Glutamatergic neuron (in vitro differentiated cells): Measurements from ENCODE around the gene GLIS1. TPM values are rescaled to one million over a fixed set of nuclear protein-coding genes. Genes with fewer than 3 reads are reported as not detected.

Experiments used
- DNase-seq: peaks from one replicate; pipeline ENCODE4 v3.0.0; 2022
- H3K27ac Mint-ChIP-seq: one replicate; pipeline ENCODE4 v1.8.0; 2020; ENCODE audit warnings: mild to moderate bottlenecking, mixed read lengths, inconsistent platforms; ENCODE audit not compliant: unreplicated experiment
- H3K27me3 Mint-ChIP-seq: one replicate; pipeline ENCODE4 v1.8.0; 2020; ENCODE audit warnings: mild to moderate bottlenecking, moderate library complexity, mixed read lengths, inconsistent platforms; ENCODE audit not compliant: unreplicated experiment
- H3K36me3 Mint-ChIP-seq: one replicate; pipeline ENCODE4 v1.8.0; 2020; ENCODE audit warnings: mild to moderate bottlenecking, mixed read lengths, inconsistent platforms; ENCODE audit not compliant: unreplicated experiment
- H3K4me1 Mint-ChIP-seq: one replicate; pipeline ENCODE4 v1.8.0; 2020; ENCODE audit warnings: mild to moderate bottlenecking, low read depth, mixed read lengths, inconsistent platforms; ENCODE audit not compliant: unreplicated experiment
- H3K4me3 Mint-ChIP-seq: one replicate; pipeline ENCODE4 v1.8.0; 2020; ENCODE audit warnings: mild to moderate bottlenecking, mixed read lengths, inconsistent platforms; ENCODE audit not compliant: unreplicated experiment
- H3K9me3 Mint-ChIP-seq: one replicate; pipeline ENCODE4 v1.8.0; 2020; ENCODE audit warnings: mild to moderate bottlenecking, moderate library complexity, mixed read lengths, inconsistent platforms; ENCODE audit not compliant: unreplicated experiment
- CTCF ChIP-seq: fragments of 200-600 bp; sonication (generic); IDR thresholded peaks from one replicate; pipeline ENCODE4 v1.5.0; 2021; ENCODE audit not compliant: partially characterized antibody, unreplicated experiment
- total RNA-seq: library from RNA; stranded (reverse); fragmentation: NEBNext Ultra II Directional; extraction: Animal tissue kit (Norgen Biotek cat#: 25700); gene quantifications from one replicate; pipeline ENCODE4 v1.2.1, GENCODE V29; 2021; ENCODE audit not compliant: unreplicated experiment

The GLIS1 gene
- total RNA-seq, 1 donor from 2014 or later, result 0.76 TPM

- H3K4me1 Mint-ChIP-seq, result peaks cover 43% of the 10 kb centered on the region
- H3K27ac Mint-ChIP-seq, result no peak overlapping the region
- no peak overlapping the region for H3K4me3 Mint-ChIP-seq
- TF ChIP-seq CTCF, result no peak
- peaks cover 4% of the 10 kb centered on the region for H3K27me3 Mint-ChIP-seq
- no peak for DNase-seq
- H3K9me3 Mint-ChIP-seq, result peaks cover 2% of the 10 kb centered on the region
- no peaks in the 10 kb centered on the region for H3K36me3 Mint-ChIP-seq
Observed at GRCh38 chr1:53586765-53587164, 152.2 kb downstream of the GLIS1 start.

- Mint-ChIP-seq H3K4me3 (no peak overlapping the region), H3K9me3 (peaks cover 5% of the 10 kb centered on the region), H3K27ac (no peak overlapping the region), H3K36me3 (no peaks in the 10 kb centered on the region), H3K27me3 (peaks cover 4% of the 10 kb centered on the region), H3K4me1 (peaks cover 40% of the 10 kb centered on the region)
- no peak for DNase-seq
- no peak for TF ChIP-seq CTCF
Observed at GRCh38 chr1:53585565-53585964, 153.4 kb downstream of the GLIS1 start.

GRCh38 chr1:53585129-53585528 lies 153.8 kb downstream of the GLIS1 start:
- no peak overlapping the region for H3K27ac Mint-ChIP-seq

GRCh38 chr1:53584777-53585107 lies 154.2 kb downstream of the GLIS1 start:
- peaks cover 5% of the 10 kb centered on the region for H3K9me3 Mint-ChIP-seq
- H3K27ac Mint-ChIP-seq, result no peak overlapping the region
- no peak for TF ChIP-seq CTCF
- H3K36me3 Mint-ChIP-seq, result no peaks in the 10 kb centered on the region
- no peak overlapping the region for H3K4me3 Mint-ChIP-seq
- peaks cover 4% of the 10 kb centered on the region for H3K27me3 Mint-ChIP-seq
- no peak for DNase-seq
- H3K4me1 Mint-ChIP-seq, result peaks cover 36% of the 10 kb centered on the region

More at GRCh38 chr1:53585129-53585528, 153.8 kb downstream of the GLIS1 start:
- Mint-ChIP-seq H3K27me3 (peaks cover 4% of the 10 kb centered on the region), H3K36me3 (no peaks in the 10 kb centered on the region), H3K4me1 (peaks cover 36% of the 10 kb centered on the region), H3K4me3 (no peak overlapping the region), H3K9me3 (peaks cover 5% of the 10 kb centered on the region)
- DNase-seq, result no peak
- no peak for TF ChIP-seq CTCF

DNA sequence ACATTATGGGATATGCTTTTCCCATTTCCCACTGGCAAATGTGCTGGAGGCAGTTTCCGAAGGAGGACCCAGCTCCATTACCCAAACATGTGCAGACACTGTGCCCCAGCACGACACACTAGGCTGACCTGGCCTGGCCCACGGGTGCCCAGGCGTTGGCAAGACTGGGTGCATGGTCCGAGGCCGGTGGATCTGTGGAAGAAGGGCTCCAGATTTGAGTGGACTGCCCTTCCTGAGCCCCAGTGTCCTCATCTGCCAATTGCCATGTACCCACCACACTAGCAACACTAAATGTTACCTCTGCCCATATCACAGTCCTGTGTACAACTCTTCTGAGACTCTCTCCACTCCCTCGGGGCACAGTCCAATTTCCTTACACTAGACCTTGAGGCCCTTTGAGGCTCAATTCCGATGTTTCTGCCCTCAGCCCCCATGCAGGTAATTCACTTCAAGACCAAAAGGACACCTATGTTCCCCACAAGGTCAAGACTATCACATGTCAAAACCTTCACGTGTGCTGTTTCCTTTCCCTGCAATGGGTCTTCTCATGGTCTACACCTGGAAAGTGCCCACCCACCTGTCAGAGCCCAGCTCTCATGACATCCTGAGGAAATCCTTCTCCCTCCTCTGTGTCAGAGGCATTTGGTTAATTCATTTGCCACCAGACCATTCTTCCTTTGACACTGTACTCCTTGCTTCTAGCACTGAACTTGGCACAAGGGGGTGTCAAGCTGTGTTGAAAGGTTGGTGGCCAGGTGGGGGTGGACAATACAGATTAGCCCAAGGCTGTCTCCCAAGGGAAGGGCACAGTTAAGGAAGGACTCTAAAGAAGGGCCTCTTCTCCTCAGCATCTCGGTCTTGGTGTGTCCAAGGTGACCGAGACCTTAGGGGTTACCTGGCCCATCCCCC lies 154.8 kb downstream of the GLIS1 start:
- no peak for DNase-seq

More for the DNA sequence above, 154.8 kb downstream of the GLIS1 start:
- Mint-ChIP-seq H3K9me3 (peaks cover 5% of the 10 kb centered on the region), H3K4me1 (peaks cover 36% of the 10 kb centered on the region), H3K27me3 (peaks cover 4% of the 10 kb centered on the region), H3K4me3 (peak overlapping the region; percentile 32), H3K36me3 (no peaks in the 10 kb centered on the region), H3K27ac (no peak overlapping the region)
- TF ChIP-seq CTCF, result no peak
